HUDEP-2 (cell line): ENCODE measurements around the gene ARF3.
"Not testable (repeated sequence)": the region's sequence is repeated elsewhere in the genome, so short reads cannot be mapped to it uniquely, and the experiment has no call there.

ENCODE experiments used
- DNase-seq, 76 experiments: peaks; one replicate each; lab custom pipeline; 2025; ENCODE audit not compliant: unreplicated experiment in 76 of 76; lab: John Stamatoyannopoulos, UW

ARF3 gene

GRCh38 chr12:48933664-48934311, 23.5 kb downstream of the ARF3 start:
- no peak for DNase-seq

- no peak for DNase-seq
Observed at GRCh38 chr12:48932878-48933277, 24.4 kb downstream of the ARF3 start.

DNA sequence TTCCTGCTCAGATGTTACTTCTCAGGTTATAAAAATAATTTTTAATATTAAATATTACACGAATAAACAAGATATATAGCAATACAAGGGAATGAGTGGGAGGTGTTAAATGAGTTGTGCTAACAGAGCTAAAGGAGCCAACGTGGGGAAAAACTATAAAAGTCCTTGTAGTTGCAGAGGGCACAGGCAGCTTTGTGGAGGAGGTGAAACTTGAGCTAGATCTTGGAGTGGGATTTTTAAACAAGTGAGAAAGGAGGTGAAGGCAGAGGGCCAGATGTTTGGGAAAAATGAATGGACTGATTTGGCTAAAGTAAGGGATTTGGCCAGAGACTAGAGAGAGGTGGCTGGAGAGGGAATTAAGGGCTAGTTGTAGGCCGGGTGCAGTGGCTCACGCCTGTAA, 26.8 kb downstream of the ARF3 start:
- DNase-seq: no peak

- no peak for DNase-seq
Observed at GRCh38 chr12:48929551-48929950, 27.7 kb downstream of the ARF3 start.

GRCh38 chr12:48927261-48927660, 30.0 kb downstream of the ARF3 start:
- DNase-seq: no peak

DNA sequence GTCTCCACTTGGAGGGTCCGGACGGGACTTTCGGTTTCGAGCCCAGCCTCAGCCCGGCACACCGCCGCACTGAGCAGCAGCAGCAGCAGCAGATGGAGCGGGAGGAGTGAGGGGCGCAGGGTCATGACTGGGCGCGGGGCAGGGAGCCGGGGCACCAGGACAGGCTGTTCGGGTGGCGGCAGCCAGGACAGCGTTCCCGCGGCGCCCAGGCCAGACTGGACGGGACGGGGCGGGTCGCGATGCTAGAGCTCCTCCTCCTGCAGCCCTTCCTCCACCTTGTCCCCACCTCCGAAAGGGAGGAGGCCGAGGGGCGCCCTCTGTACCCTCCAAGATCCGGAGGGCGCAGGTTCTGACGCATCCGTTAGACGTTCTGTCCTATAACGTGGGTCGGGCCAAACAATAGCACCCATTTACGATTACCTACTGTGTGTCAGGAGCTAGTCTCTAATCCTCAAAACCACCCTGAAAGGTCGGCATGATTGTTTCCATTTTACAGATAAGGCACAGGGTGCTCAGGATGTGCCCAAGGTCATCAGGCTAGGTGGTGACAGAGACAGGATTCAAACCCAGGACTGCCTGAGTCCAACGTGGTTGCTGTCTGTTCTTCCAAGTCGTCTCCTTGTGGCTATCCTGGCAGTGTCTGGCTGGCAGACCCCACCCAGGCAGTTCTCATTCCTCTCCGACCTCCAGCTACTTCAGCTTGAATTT, 31.8 kb downstream of the ARF3 start, which contains the start of gene FKBP11:
Gene FKBP11, minus strand, starts transcription at position 189 of the 708 bp plus-strand sequence. Its CDS starts 64 bp downstream, at position 125.
- peak in 44 of 76 experiments; percentile 2 to 49 (median 28) for DNase-seq

- DNase-seq: peak in 49 of 76 experiments; percentile 1 to 57 (median 28)
Observed at GRCh38 chr12:48924617-48925303, 32.5 kb downstream of the ARF3 start.

GRCh38 chr12:48923117-48923516, 34.2 kb downstream of the ARF3 start:
- no peak for DNase-seq

- DNase-seq: peak in 17 of 76 experiments; percentile 2 to 27 (median 9)
Observed at GRCh38 chr12:48917857-48918537, 39.3 kb downstream of the ARF3 start.

DNA sequence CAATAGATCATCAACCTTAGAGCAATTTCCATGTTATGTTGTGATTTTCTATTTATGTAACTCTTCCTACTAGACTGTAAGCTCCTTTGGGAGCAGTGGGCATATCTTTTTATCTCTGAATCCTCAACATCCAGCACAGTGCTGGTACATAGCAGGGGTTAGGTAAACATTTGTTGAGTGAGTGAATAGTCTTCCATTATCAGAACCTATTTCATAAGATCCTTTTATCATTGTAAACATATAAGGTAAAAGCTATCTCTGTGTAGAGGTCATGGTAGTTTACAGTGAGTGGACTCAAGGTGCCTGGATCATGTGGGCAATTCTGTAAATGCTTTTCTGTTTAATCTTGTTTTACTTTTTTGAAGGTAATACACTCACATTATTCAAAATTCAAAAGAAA, 47.1 kb downstream of the ARF3 start:
- DNase-seq: no peak

- not testable (repeated sequence) for DNase-seq
Observed at GRCh38 chr12:48909698-48910097, 47.6 kb downstream of the ARF3 start.

- no peak for DNase-seq
Observed at GRCh38 chr12:48907245-48907644, 50.0 kb downstream of the ARF3 start.

DNA sequence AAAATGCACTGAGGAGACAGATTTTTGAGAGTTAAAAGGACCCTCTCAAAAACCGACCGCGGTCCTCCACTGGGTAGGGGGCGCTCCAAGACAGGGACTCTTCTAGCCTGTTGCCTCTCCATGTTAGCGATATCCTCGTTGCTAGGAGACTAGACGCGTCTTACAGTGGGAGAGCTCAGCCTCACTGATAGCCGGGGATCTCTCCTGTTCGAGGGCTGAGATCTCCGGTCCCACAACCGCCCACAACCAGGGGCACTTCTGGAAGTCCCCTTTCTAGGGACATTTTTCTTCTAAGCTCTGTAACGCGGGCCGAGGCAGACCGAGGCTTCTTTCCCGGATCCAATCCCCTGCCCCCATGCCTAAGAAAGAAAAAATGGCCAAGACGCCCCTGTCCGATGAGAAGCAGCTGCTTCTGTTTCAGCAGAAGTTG, 53.3 kb downstream of the ARF3 start:
- DNase-seq: peak in 72 of 76 experiments; percentile 18 to 84 (median 64)

- no peak for DNase-seq
Observed at GRCh38 chr12:48903363-48903981, 53.8 kb downstream of the ARF3 start.

GRCh38 chr12:48901278-48901677, 56.0 kb downstream of the ARF3 start:
- DNase-seq: no peak

DNA sequence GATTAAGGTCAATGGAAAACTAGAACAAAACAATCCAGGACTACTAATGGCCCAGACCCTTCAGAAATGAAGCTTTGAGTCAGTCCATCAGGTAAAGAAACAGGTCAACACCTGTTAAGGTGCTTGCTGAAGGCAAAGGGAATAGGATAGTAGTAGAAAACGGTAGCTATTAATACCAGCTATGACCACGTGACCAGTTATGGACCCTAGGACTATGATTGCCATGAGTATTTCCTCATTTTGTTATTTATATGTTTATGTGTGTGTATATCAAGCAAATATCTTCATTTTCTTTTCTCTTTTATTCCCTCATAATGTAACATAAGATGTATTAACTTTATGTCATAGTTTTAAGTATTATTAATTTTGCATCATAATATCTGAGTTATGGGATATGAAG, 57.6 kb downstream of the ARF3 start:
- no peak for DNase-seq

DNA sequence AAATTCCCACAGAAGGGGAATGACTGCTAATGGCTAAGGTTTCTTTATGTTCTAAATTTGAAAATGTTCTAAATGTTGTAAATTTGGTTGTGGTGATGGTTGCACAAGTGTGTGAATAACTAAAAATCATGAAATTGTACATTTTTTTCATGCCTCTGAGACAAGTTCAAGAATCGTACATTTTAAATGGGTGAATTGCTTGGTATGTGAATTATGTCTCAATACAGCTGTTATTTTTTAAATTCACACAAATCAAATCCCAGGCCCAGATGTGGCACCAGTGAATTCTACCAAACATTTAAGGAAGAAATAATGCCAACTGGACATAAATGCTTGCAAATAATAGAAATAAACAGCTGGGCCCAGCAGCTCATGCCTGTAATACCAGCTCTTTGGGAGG, 63.0 kb downstream of the ARF3 start:
- DNase-seq: no peak

GRCh38 chr12:48890657-48891418, 66.4 kb downstream of the ARF3 start:
- DNase-seq: peak in 59 of 76 experiments; percentile 3 to 74 (median 47)

GRCh38 chr12:48889679-48890078, 67.6 kb downstream of the ARF3 start:
- DNase-seq: no peak
